Measurements from ENCODE around the gene WNT1.

DNA sequence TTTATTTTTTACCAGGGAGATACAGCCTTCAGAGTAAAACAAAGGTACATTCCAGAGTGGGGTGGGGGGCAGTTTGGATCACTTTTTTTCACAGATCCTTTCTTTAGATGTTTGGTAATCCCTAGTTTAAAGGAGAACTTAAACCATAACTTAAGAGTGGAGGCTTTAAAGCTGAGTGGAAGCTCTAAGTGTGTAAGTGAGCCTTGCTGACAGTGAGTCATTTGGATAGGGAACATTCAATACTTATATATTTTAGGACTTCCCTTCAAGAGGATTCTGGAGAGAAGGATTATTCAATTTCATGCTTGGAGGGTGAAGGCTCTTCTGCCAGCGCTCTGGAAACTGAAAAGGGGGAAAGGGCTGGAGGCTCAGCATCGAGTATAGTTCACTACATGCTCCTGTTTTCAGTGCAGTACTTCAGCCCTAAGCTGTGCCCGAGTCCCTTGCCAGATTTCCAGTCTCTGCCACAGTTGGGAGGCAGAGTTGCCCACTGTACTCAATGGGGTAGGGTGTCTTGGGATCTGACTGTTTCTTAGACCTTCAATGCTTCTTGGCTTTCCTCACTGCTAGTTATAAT is 32.1 kb downstream of the WNT1 start:
- TF ChIP-seq CTCF (IDR thresholded peaks at IDR 0.05) (no peak), POLR2A (IDR thresholded peaks at IDR 0.05) (no peak), POLR2AphosphoS5 (IDR thresholded peaks at IDR 0.05) (no peak)
